OCI-M1 (cell line): ENCODE results near the gene TULP4.
"Not testable (repeated sequence)": the region's sequence is repeated elsewhere in the genome, so short reads cannot be mapped to it uniquely, and the experiment has no call there.

Source experiments
- DNase-seq: peaks from one replicate; lab custom pipeline; 2025; lab: John Stamatoyannopoulos, UW

TULP4 gene

DNA sequence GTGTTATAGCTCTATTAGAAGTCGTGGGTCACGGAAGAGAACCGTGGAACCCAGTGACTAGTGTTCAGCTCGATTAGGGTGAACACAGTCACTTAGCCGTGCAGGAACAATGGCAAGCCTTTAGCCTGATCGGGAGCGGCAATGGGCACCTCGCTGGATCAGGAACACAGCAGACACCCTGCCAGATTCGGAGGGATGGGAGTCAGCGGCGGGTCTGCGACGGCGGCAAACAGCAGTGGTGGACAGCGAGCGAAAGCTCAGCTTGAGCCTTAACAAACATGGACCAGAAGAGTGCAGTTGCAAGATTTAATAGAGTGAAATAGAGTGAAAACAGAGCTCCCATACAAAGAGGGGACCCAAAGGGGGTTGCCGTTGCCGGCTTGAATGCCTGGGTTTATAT lies 157.8 kb downstream of the TULP4 start:
- not testable (repeated sequence) for DNase-seq

DNA sequence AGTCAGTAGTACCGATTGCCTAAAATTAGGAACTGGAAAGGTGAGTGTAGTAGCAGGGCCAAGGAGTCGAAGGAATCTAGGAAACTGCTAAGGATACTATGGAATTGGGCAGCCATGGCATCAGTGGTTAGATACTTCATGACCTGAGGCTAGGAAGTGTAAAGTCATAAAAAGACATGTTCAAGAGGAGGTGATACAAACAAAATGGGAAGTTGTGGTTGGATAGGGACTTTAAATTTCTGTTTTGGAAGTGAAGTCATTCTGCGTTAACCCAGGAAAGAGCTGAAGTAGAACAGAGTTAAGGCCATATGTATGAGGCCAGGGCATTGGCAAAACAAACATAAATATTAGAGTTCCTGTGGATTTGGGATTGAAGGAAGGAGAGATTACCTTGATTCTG lies 159.1 kb downstream of the TULP4 start:
- peak; percentile 79 for DNase-seq

DNA sequence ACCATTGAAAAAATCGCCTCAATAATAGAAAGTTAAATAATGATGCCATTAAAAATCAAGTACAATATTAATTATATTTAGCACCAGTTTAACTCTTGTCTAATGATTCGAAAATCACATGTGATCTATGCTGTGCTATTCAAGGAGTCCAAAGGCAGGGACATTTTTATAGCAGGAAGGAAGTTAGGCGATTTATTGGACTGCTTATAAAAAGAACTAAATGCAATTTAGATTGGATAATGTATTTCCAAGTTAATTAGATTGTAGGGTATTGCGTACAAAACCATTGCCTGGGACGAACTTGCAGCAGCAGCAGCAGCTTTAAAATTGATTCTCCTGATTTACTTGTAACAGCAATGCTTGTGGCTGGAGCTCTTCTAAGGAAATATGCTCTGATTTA lies 160.2 kb downstream of the TULP4 start:
- DNase-seq = no peak

DNA sequence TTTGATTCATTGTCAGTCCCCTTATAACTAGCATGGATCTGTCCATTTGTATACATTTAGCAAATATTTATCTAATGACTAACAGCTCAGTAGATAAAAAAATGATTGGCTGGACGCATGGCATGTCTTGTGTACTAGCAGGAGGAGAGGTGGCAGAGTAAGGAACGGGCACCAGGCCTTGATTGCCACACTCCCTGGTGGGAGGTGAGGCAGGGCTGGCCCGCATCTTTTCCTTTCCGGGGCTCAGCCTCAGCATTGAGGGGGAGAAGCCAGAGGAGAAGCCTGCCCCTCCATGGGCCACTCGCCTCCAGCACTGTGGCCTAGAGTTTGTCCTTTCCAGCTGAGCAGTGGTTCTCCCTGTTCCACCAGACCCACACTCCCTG lies 162.7 kb downstream of the TULP4 start:
- no peak for DNase-seq

DNA sequence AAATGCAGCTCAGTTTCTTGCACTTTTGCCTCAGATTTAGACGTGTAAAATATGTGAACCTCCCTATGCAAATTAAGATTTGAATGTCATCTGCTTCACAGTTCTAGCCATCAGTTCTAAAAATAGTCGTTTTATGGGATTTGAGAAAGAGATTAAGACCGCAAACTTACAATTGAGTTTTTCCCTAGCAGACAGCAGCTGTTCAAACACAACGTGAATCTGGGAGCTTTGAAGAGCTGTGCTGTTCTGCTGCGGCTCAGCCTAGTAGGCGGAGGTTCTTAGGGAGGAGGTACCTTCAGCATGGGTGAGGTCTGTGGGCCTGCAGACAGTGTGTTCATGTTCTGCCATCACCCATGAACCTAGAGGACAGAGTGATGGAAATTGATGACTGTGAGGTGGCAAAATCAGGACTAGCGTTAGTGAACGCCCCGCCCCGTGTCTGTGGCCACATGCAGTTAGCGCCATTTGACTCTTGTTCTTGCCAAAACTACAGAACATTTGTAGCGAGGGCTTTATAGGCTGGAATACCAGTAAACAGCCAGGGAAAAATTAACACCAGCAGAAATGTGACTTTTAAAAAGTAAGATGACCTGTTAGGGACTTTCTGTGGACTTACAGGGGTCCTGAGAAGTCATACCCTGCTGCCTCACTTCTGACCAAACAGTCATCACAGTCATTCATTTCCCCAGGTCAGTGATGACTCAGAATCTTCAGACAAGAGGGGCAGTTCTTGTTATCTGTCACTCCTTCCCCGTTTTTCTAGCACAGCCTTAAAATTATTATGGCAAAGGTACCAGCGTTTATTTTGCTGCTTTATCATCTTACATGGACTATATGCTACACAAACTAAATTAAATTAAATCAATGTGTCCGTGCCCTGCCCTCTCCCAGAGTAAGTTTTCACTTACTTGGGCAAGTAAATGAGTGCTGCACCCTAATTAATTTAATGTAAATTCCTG lies 163.4 kb downstream of the TULP4 start:
- DNase-seq = peak; percentile 24

DNA sequence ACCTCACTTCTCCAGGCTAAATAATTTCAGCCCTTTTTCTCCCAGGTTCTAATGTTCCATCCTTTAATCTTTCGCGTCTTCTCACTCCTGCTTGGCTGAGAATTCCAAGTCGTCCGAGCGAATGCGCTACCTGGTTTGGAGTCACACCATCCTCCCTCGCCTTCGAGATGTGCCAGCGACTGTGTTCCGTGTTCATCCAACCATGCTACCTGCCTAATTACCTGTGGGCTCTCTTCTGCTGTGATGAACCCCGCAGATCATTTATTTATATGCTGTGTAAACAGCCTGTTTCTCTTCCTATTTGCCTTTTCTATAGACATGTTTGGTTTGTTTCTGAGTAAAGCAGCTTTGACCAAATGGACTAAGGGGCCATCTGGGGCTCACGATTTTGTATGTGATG lies 164.1 kb downstream of the TULP4 start:
- DNase-seq = no peak

DNA sequence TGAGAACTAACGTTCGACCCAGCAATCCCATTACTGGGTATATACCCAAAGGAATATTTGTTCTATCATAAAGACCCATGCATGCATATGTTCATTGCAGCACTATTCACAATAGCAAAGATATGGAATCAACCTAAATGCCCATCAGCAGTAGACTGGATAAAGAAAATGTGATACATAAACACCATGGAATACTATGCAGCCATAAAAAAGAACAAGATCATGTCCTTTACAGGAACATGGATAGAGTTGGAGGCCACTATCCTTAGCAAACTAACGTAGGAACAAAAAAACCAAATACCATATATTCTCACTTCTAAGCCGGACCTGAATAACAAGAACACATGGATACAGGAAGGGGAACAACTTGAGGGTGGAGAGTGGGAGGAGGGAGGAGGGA lies 165.5 kb downstream of the TULP4 start:
- DNase-seq = not testable (repeated sequence)

DNA sequence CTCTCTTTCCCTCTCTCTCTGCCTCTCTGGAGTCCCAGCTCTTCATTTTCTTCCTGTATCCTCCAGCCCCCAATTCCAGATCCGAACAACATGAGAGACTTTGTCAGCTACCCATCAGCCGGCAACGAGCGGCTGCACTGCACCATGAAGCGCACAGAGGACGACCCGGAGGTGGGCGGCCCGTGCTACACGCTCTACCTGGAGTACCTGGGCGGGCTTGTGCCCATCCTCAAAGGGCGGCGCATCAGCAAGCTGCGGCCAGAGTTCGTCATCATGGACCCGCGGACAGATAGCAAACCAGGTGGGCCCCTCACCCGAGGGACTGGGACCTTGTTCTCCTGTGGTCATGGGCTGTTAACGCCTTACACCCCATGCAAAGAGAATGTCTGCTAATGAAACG lies 168.7 kb downstream of the TULP4 start:
- DNase-seq = no peak

DNA sequence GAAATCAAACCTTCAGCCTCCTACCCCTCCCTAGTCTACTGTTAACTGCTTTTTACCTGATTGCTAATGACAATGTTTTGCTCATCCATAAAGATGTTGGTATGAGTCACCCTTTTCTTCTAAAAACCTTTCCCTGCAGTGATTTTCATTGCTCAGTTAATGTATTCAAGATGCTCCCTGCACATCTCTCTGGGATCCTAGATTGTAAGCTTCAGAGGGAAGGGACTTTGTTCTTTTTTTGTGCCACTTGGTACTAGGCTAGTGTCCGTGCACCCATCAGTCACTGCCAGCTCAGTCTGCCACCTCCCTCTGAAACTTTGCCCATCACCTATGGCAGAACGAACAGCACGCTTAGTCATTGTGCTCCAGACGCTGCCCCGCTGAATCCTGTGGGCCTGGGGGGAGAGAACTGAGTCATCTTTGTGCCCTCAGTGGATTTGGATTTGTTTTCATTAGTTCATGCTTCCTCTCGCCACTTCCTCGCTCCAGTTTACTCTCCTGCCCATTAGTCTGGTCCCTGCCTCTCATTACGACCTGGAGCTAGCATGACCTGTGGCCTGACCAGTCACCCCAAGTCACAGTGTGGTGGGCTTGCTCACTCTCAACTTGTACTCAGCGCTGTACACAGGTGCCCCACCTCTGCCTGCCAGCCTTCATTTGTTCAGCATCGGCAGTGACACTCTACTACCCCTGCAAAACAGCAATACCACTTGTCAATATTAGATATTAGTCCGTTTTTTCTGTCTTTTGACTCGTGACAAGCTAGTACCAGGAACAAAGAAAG lies 169.6 kb downstream of the TULP4 start:
- no peak for DNase-seq

DNA sequence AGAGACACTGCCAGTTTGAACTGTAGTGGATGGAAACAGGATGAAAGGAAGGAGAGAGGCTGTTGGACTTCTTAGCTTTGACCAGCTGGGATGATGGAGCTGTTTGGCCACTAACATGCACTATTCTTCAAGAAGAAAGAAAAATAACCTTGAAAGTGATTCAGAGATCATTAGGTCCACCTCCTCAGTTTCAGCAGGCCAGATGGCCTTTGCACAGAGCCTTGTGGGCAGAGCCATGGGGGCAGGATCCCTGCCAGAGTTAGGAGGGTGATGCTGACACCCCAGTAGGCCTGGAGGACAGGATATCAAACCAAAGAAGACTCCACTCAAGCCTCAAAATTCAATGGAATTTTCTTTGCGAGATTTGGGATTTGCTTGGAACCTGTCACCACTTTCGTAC lies 173.2 kb downstream of the TULP4 start:
- DNase-seq = no peak

DNA sequence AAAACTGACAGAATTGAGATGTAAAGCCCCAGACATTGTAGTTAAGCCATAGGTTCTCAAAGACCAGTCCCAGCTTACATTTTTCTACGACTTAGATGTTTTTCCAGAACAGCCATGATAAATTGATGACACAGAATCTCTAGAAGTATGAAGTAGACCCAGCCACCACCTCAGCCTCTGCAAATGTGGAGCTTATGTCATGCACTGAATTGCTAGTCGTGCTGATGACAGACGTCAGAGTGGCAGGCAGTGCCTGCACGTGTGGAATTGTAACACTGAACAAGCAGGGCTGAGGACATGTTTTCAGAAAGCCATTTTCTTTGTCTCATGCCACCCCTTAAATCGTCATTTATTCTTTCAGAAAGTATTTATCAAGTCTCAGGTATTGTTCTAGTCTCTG lies 175.2 kb downstream of the TULP4 start:
- DNase-seq = no peak

DNA sequence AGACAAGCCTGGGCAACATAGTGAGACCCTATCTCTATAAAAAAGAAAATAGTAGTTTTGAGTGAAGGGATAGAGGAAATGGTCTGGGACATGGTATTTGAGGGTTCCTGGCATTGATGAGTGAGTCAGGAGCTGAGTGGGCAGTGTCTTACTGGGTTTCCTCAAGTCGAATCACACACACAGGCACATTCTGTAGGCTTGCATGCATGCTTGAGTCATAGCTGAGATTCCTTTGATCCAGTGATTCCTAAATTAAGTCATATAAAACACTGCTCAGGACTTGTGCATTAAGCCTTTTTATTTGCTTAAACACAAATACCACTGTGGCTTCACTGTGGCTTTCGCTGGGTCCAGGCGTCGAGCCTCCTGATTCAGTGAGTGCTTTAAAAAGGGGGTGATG lies 175.8 kb downstream of the TULP4 start:
- DNase-seq = no peak

DNA sequence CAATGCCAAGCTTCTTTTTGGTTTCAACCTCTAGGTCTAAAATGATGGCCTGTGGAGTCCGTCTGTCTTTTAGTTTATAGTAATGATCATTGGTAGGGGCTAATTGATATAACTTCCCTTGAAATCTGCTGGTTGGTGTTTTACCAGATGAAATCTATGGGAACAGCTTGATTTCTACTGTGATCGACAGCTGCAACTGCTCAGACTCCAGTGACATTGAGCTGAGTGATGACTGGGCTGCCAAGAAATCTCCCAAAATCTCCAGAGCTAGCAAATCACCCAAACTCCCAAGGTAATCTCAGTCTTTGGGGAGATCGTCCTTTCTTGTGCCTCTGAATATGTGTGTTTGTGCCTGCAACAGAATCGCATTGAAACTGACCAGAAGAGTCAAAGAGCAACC lies 177.2 kb downstream of the TULP4 start:
- no peak for DNase-seq

DNA sequence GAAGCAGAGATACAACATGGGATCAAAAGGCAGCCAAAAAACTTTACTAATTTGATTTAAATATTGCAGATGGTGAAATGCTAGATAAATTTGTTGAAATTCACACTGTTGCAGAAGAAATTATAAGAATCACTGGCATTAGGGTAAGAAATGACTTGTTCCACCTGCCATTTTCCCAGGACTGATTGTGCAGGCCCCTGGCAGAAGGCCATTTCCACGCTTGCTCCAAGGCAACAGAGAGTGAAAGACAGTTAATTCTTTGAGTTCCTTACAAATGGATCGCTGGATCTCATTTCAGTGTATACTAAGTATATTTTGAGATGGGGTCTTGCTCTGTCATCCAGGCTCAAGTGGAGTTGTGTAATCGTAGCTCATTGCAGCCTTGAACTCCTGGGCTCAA lies 180.6 kb downstream of the TULP4 start:
- DNase-seq = no peak

DNA sequence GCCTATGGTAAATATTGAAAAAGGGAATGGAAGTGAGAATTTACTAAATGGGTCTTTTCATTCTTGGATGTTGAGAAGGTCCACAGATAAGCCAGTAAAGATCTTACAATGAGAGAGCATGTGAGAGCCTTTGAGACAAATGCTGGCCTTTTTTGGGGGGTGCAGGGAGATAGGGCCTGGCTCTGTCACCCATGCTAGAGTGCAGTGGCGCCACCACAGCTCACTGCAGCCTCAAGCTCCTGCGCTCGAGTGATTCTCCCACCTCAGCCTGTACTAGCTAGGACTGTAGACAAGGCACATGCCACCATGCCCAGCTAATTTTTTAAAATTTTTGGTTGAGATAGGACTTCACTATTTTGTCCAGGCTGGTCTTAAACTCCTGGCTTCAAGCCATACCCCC lies 184.4 kb downstream of the TULP4 start:
- no peak for DNase-seq

DNA sequence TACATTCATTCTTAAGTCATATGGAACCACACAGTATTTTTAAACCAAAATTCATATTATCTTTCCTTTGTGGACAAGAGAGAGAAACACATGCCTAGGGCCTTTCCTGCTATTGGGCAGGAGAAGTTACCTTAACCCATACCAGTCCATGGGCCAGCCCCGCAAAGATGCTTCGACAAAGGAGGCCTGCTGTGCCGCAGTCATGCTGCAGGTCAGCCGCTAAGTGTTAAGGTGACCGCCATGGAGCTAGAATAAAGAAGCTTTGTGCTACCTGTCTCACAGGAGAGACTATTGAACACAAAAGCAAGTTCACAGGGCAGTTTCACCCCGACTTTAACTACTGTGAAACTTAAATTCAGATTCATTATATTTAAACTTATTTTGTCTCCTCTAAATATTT lies 185.4 kb downstream of the TULP4 start:
- DNase-seq = no peak

DNA sequence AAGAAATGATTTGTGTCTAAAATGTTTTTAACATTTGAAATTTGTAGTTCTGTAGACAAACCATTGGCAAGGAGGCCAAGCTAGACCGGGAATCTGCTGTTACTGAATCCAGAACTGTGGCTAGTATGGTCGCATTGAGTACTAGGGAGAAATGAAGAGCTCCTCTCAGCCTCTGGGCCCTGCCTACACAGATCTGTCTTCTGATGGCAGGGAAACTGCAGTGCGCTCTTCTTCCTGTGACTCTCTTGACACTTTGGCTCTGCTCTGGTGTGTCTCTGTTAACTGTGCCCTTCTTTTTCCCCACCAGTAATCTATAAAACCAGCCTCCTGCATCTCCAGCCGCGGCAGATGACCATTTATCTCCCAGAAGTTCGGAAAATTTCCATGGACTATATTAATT lies 186.1 kb downstream of the TULP4 start:
- DNase-seq = no peak

DNA sequence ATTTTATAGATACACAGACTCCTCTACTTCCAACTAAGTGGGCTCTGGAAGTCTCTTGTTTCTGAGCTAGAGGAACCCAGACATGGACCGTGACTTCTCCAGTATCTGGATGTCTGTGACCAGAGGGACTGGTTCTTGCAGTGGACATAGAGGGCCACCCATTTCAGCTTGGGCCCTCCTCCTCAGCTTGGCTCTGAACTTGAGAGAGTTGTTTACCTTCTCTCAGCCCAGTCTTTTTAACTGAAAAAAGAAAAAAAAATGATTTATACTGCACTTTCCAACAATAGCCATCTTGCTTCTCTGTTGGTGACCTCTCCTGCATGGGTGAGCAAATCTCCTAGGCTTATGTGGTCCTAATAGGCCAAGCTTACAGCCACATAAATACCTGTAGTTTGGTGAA lies 187.3 kb downstream of the TULP4 start:
- no peak for DNase-seq

DNA sequence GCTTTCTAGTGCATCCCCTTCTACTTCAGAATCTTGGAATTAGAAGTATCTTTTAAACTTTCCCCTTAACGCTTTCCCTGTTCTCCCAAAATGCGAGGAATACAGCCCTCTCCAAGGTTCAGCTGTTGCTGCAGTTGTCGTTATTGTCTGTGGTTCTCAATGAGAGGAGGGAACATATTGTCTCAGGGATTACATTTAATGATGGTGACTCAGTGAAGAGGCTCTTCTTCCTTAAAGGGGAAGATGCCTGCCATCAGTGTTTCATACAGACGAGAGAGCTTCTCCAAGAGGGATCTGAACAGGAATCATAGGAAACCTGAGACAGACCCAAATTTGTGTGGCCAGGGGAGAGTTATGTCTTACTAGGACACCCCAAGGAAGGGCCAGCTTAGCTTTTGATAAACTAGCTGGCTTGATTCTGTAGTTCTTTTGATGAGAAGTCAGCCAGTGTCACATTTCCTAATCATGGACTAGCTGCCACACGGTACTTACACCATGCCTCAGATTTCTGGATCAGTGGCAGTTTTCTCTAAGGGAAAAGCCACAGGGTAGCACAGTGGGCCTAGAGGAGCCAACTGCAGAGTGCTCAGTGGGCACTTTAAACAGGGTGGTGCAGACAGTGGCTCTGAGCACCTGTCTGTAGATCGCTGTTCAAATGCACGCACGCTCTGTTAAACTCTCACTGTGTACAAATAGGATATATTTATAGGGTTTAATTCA lies 187.9 kb downstream of the TULP4 start:
- no peak for DNase-seq

DNA sequence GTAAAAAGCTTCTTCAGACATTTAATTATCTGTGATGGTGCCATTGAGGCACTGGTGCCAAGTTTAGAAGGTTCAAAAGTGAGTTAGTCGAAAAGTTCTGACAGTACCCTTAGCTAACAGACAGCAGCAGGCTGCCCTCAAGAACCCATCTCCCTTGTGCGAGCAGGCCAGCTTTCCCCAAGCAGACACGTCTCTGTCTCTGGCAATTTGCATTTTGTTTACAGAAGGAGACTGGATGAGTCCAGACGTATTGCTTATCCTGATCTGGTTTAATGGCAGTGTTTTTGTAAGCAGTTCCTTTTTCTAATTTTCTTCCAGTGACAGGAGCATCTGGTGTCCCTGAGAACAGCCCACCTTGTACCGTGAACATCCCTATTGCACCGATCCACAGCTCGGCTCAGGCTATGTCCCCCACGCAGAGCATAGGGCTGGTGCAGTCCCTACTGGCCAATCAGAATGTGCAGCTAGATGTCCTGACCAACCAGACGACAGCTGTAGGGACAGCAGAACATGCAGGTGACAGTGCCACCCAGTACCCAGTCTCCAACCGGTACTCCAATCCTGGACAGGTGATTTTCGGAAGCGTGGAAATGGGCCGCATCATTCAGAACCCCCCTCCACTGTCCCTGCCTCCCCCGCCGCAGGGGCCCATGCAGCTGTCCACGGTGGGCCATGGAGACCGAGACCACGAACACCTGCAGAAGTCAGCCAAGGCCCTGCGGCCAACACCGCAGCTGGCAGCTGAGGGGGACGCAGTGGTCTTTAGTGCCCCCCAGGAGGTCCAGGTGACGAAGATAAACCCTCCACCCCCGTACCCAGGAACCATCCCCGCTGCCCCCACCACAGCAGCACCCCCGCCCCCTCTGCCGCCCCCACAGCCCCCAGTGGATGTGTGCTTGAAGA lies 189.3 kb downstream of the TULP4 start:
- no peak for DNase-seq

DNA sequence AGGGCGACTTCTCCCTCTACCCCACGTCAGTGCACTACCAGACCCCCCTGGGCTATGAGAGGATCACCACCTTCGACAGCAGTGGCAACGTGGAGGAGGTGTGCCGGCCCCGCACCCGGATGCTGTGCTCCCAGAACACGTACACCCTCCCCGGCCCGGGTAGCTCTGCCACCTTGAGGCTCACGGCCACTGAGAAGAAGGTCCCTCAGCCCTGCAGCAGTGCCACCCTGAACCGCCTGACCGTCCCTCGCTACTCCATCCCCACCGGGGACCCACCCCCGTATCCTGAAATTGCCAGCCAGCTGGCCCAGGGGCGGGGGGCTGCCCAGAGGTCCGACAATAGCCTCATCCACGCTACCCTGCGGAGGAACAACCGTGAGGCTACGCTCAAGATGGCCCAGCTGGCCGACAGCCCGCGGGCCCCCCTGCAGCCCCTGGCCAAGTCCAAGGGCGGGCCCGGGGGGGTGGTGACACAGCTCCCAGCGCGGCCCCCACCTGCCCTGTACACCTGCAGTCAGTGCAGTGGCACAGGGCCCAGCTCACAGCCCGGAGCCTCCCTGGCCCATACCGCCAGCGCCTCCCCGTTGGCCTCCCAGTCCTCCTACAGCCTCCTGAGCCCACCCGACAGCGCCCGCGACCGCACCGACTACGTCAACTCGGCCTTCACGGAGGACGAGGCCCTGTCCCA lies 190.1 kb downstream of the TULP4 start:
- no peak for DNase-seq
